Astrocyte (in vitro differentiated cells and primary cell): Measurements from ENCODE around the gene VPREB3. TPM values are rescaled to one million over a fixed set of nuclear protein-coding genes. Genes with fewer than 3 reads are reported as not detected.

Source experiments
- DNase-seq: peaks from one replicate; pipeline ENCODE4 v3.0.0-alpha.2; 2010; ENCODE audit warnings: low read depth
- FAIRE-seq: peaks from 2 replicates; lab custom pipeline; 2011; peaks lifted over from hg19 to GRCh38; lab: Jason Lieb, UNC
- H2AFZ ChIP-seq: 2 replicates; pipeline ENCODE4 v1.6.0; 2012; ENCODE audit warnings: low read depth, low read length, inconsistent platforms
- H3K27ac ChIP-seq: 2 replicates; pipeline ENCODE4 v1.5.1; 2011; ENCODE audit warnings: low read depth, low read length, inconsistent platforms
- H3K27me3 ChIP-seq: 2 replicates; pipeline ENCODE4 v1.6.0; 2011; ENCODE audit warnings: low read length, inconsistent platforms; ENCODE audit not compliant: insufficient read depth
- H3K36me3 ChIP-seq: 2 replicates; pipeline ENCODE4 v1.5.1; 2011; ENCODE audit warnings: low read length, inconsistent platforms; ENCODE audit not compliant: insufficient read depth
- H3K4me1 ChIP-seq: 2 replicates; pipeline ENCODE4 v1.5.1; 2011; ENCODE audit warnings: low read length, inconsistent platforms; ENCODE audit not compliant: insufficient read depth
- H3K4me2 ChIP-seq: 2 replicates; pipeline ENCODE4 v1.6.0; 2012; ENCODE audit warnings: low read length, inconsistent platforms
- H3K4me3 ChIP-seq: 2 replicates; pipeline ENCODE4 v1.5.1; 2011; ENCODE audit warnings: low read depth, mild to moderate bottlenecking, low read length, inconsistent platforms; ENCODE audit not compliant: insufficient read depth
- H3K79me2 ChIP-seq: 2 replicates; pipeline ENCODE4 v1.6.0; 2012; ENCODE audit warnings: mild to moderate bottlenecking, low read length, inconsistent platforms; ENCODE audit not compliant: insufficient read depth
- H3K9ac ChIP-seq: 2 replicates; pipeline ENCODE4 v1.6.0; 2012; ENCODE audit warnings: mild to moderate bottlenecking, low read length, inconsistent platforms
- H3K9me3 ChIP-seq: 2 replicates; pipeline ENCODE4 v1.5.1; 2012; ENCODE audit warnings: low read depth, mild to moderate bottlenecking, low read length, inconsistent platforms; ENCODE audit not compliant: insufficient read depth
- H4K20me1 ChIP-seq: 2 replicates; pipeline ENCODE4 v1.6.0; 2012; ENCODE audit warnings: low read length, inconsistent platforms; ENCODE audit not compliant: insufficient read depth
- H3K27ac Mint-ChIP-seq: one replicate; pipeline ENCODE4 v1.8.0; 2021; ENCODE audit warnings: mild to moderate bottlenecking, mixed read lengths; ENCODE audit not compliant: unreplicated experiment
- H3K27me3 Mint-ChIP-seq: one replicate; pipeline ENCODE4 v1.8.0; 2021; ENCODE audit warnings: low read depth, mixed read lengths; ENCODE audit not compliant: unreplicated experiment
- H3K36me3 Mint-ChIP-seq: one replicate; pipeline ENCODE4 v1.8.0; 2021; ENCODE audit warnings: low read depth, mixed read lengths; ENCODE audit not compliant: unreplicated experiment
- H3K4me1 Mint-ChIP-seq: one replicate; pipeline ENCODE4 v1.8.0; 2021; ENCODE audit warnings: low read depth, mixed read lengths; ENCODE audit not compliant: unreplicated experiment
- H3K4me3 Mint-ChIP-seq: one replicate; pipeline ENCODE4 v1.8.0; 2021; ENCODE audit warnings: mild to moderate bottlenecking, moderate library complexity, mixed read lengths; ENCODE audit not compliant: unreplicated experiment
- H3K9me3 Mint-ChIP-seq: one replicate; pipeline ENCODE4 v1.8.0; 2021; ENCODE audit warnings: mild to moderate bottlenecking, mixed read lengths; ENCODE audit not compliant: unreplicated experiment
- CTCF ChIP-seq: IDR thresholded peaks from 2 replicates; pipeline ENCODE4 v1.5.1; 2011; ENCODE audit warnings: low read depth, mild to moderate bottlenecking, inconsistent platforms, low read length, moderate library complexity; ENCODE audit not compliant: insufficient read depth
- EZH2 ChIP-seq: IDR thresholded peaks from 2 replicates; pipeline ENCODE4 v1.6.1; 2012; ENCODE audit warnings: mild to moderate bottlenecking, low read length, inconsistent platforms; ENCODE audit not compliant: insufficient read depth
- total RNA-seq: library from RNA; stranded (reverse); gene quantifications from 2 replicates; pipeline ENCODE4 v1.2.1, GENCODE V29; 2021

VPREB3 gene
- total RNA-seq, 1 donor from 2014 or later: 0.50 TPM

- no peak overlapping the region for H3K9ac ChIP-seq
- Mint-ChIP-seq H3K27me3 (no peaks in the 10 kb centered on the region), H3K9me3 (no peaks in the 10 kb centered on the region), H3K4me1 (no peaks in the 10 kb centered on the region), H3K4me3 (peak overlapping the region; percentile 64), H3K27ac (no peak overlapping the region), H3K36me3 (peaks cover 15% of the 10 kb centered on the region)
- H3K4me3 ChIP-seq: no peak overlapping the region
- FAIRE-seq (no peak), DNase-seq (no peak)
- H3K79me2 ChIP-seq: peaks cover 13% of the 10 kb centered on the region
- no peak for TF ChIP-seq EZH2
- no peak for TF ChIP-seq CTCF
- H3K27ac ChIP-seq: no peak overlapping the region
- H3K27me3 ChIP-seq: no peaks in the 10 kb centered on the region
- H3K36me3 ChIP-seq: peaks cover 5% of the 10 kb centered on the region
- H3K4me2 ChIP-seq: no peak overlapping the region
- peaks cover 13% of the 10 kb centered on the region for H4K20me1 ChIP-seq
- H2AFZ ChIP-seq: no peak overlapping the region
- no peaks in the 10 kb centered on the region for H3K9me3 ChIP-seq
- H3K4me1 ChIP-seq: peaks cover 4% of the 10 kb centered on the region
Measured at GRCh38 chr22:23714596-23715578, 39.3 kb downstream of the VPREB3 start.

- Mint-ChIP-seq H3K27me3 (no peaks in the 10 kb centered on the region), H3K4me1 (peaks cover 3% of the 10 kb centered on the region), H3K4me3 (no peak overlapping the region), H3K27ac (no peak overlapping the region), H3K9me3 (no peaks in the 10 kb centered on the region), H3K36me3 (peaks cover 18% of the 10 kb centered on the region)
- TF ChIP-seq EZH2: no peak
- no peak for DNase-seq
- Histone ChIP-seq H3K9me3 (no peaks in the 10 kb centered on the region), H3K27me3 (no peaks in the 10 kb centered on the region), H4K20me1 (peaks cover 13% of the 10 kb centered on the region), H3K4me2 (no peak overlapping the region), H3K4me3 (no peak overlapping the region), H3K79me2 (peaks cover 13% of the 10 kb centered on the region), H3K9ac (no peak overlapping the region), H2AFZ (no peak overlapping the region), H3K36me3 (peaks cover 9% of the 10 kb centered on the region), H3K4me1 (peaks cover 4% of the 10 kb centered on the region), H3K27ac (no peak overlapping the region)
- FAIRE-seq: no peak
Measured at GRCh38 chr22:23713696-23714595, 40.3 kb downstream of the VPREB3 start.

- Mint-ChIP-seq H3K4me3 (no peak overlapping the region), H3K4me1 (peaks cover 5% of the 10 kb centered on the region), H3K27ac (no peak overlapping the region), H3K9me3 (no peaks in the 10 kb centered on the region), H3K36me3 (peaks cover 18% of the 10 kb centered on the region), H3K27me3 (no peaks in the 10 kb centered on the region)
- TF ChIP-seq CTCF: no peak
- no peak for TF ChIP-seq EZH2
- Histone ChIP-seq H3K36me3 (peaks cover 21% of the 10 kb centered on the region), H4K20me1 (peaks cover 15% of the 10 kb centered on the region), H3K4me1 (peaks cover 4% of the 10 kb centered on the region), H2AFZ (no peak overlapping the region), H3K4me3 (no peak overlapping the region), H3K9ac (no peak overlapping the region), H3K9me3 (no peaks in the 10 kb centered on the region), H3K27ac (no peak overlapping the region), H3K27me3 (no peaks in the 10 kb centered on the region), H3K79me2 (peaks cover 13% of the 10 kb centered on the region), H3K4me2 (no peak overlapping the region)
- FAIRE-seq (no peak), DNase-seq (no peak)
Measured at GRCh38 chr22:23712256-23712655, 42.0 kb downstream of the VPREB3 start.
